ENCODE data around the gene ERCC8.

DNA sequence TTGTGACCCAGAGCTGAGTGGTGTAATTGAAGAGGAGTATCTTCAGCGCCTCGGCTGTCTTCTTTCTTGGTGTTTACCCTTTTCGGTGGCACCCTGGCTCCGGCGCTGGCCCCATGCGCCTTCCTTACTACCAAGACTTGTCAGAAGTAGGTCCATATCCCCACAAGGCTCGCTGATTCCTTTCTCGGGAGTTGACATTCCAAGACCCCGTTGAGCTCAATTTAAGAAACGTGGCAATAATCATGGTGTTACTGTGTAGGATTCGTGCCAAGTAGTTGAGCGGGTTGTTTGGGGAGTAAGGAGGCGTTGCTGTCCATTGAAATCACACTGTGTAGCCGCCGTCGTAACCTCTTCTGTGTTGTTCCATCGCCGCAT is 930 bp upstream of the ERCC8 start:
- TF ChIP-seq POLR2A (IDR thresholded peaks at IDR 0.05): no peak
- TF ChIP-seq, protein P1, sequence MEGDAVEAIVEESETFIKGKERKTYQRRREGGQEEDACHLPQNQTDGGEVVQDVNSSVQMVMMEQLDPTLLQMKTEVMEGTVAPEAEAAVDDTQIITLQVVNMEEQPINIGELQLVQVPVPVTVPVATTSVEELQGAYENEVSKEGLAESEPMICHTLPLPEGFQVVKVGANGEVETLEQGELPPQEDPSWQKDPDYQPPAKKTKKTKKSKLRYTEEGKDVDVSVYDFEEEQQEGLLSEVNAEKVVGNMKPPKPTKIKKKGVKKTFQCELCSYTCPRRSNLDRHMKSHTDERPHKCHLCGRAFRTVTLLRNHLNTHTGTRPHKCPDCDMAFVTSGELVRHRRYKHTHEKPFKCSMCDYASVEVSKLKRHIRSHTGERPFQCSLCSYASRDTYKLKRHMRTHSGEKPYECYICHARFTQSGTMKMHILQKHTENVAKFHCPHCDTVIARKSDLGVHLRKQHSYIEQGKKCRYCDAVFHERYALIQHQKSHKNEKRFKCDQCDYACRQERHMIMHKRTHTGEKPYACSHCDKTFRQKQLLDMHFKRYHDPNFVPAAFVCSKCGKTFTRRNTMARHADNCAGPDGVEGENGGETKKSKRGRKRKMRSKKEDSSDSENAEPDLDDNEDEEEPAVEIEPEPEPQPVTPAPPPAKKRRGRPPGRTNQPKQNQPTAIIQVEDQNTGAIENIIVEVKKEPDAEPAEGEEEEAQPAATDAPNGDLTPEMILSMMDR (IDR thresholded peaks at IDR 0.05): no peak
